Activated CD4-positive, alpha-beta T cell treated with anti-CD3 and anti-CD28 coated beads for 48 hours (primary cell): ENCODE data around the gene DNAH5.
"Not testable (repeated sequence)": the region's sequence is repeated elsewhere in the genome, so short reads cannot be mapped to it uniquely, and the experiment has no call there.

Source experiments
- DNase-seq: peaks from one replicate; pipeline ENCODE4 v3.0.0-alpha.2; 2020

The DNAH5 gene

DNA sequence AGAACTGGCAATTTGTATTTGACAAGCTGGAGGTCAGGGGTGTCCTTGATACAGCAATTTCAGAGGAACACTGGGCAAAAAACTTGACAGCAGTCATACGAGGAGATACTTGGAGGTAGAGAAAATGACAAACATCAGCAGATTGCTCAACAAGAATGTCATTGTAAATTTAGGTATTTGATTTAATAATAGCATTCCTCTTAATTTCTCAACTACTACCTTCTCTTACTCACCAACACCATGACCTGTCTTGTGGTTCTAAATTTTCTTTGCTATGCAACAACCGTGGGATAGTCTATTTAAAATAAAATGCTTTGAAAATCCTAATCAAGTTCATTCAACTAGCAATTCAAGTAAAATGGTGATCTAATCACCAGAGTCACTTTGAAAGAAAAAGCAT, 128.4 kb downstream of the DNAH5 start:
- no peak for DNase-seq

- DNase-seq = no peak
Measured at GRCh38 chr5:13814301-13814700, 130.2 kb downstream of the DNAH5 start.

- no peak for DNase-seq
Measured at GRCh38 chr5:13809921-13810320, 134.6 kb downstream of the DNAH5 start.

DNA sequence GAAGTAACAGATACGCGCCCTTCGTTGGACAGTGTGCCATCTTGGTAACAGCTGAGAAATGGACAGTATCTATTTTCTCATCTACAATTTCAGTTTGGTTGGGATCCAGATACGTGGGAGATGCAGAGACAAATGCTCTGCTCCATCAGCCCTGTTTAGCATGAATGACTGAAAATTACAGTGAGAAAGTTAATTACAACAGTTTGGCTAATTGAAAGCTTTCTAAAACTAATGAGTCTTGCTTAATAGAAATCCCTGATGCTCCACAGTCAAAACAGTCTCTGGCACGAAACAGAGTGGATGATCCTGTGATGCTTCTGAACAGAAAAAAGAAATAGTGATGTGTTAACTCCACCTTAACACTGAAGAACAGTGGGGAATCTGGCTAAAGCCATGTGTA, 140.2 kb downstream of the DNAH5 start:
- DNase-seq = no peak

DNA sequence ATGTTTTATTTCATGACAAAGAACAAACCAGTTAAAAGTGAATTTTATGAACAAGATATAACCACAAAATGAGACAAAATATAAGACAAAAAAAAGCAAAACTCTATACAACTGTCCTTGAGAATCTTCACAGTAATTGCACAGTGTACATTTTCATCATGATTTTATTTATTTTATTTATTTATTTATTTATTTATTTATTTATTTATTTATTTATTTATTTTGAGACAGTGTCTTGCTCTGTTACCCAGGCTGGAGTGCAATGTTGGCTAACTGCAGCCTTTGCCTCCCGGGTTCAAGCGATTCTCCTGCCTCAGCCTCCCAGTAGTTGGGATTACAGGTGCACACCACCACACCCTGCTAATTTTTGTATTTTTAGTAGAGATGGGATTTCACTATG, 145.9 kb downstream of the DNAH5 start:
- not testable (repeated sequence) for DNase-seq

GRCh38 chr5:13785781-13786415, 158.6 kb downstream of the DNAH5 start:
- DNase-seq = no peak

DNA sequence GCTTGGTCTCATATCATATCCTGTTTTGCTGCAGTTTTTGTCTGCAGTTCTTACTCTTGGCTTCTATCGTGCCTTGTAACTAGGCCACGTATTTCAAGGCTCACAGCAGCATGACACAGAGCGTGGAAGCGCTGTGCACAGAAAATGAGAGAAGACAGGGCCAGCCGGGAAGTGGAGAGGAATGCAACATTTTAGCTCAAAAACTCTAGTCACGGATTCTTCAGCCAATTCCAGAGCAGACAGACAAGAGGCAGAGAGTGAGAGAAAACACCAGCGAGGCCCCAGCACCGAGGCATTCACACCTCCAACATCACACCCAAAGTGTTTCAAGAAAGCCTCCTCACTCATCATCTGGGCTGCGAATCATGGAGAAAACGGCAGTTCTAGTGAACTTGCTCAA, 160.8 kb downstream of the DNAH5 start:
- DNase-seq = no peak

- DNase-seq = no peak
Measured at GRCh38 chr5:13780081-13780480, 164.4 kb downstream of the DNAH5 start.

DNA sequence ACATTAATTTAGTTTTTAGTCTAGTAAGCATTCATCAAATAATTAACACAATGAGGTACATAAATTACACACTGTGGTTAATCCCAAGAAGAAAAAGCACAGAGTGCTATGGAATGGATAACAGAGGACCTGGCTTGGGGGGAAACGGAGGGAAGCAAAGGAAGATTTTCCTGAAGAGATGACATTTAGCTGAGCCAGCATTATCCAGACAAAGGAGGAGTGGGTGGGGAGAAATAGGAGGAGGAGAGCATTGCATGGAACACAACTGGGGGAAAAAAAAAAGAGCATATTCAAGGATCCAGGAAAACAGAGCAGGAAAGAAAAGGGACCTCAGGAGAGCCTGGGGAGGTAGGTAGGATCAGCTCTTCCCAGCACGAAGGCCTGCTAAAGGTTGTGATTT, 170.8 kb downstream of the DNAH5 start:
- no peak for DNase-seq

- DNase-seq = no peak
Measured at GRCh38 chr5:13771011-13771571, 173.4 kb downstream of the DNAH5 start.

DNA sequence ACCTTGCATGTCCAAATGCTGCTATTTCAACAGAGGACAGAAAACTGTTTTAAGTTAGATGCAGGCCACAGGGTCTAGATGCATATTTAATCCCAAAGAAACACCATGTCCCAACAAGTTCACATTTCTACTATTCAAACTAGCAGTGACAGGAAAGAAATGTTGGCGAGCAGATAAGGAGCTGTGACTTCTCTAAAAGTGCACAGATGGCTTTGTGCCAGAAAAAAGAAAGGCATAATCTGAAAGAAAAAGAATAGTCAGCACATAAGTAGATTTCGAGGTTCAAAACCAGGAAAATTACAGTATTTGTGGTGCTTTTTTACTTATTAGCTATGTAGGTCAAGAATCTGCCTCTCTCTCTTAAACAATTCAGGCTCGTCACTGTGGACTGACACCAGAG, 178.3 kb downstream of the DNAH5 start:
- DNase-seq = no peak

- DNase-seq = no peak
Measured at GRCh38 chr5:13763719-13764118, 180.8 kb downstream of the DNAH5 start.

GRCh38 chr5:13749766-13750165, 194.7 kb downstream of the DNAH5 start:
- DNase-seq = no peak

- DNase-seq = no peak
Measured at GRCh38 chr5:13746026-13746425, 198.5 kb downstream of the DNAH5 start.

GRCh38 chr5:13745508-13745907, 199.0 kb downstream of the DNAH5 start:
- no peak for DNase-seq

GRCh38 chr5:13740471-13740870, 204.0 kb downstream of the DNAH5 start:
- DNase-seq = no peak

- DNase-seq = no peak
Measured at GRCh38 chr5:13739479-13739878, 205.0 kb downstream of the DNAH5 start.

DNA sequence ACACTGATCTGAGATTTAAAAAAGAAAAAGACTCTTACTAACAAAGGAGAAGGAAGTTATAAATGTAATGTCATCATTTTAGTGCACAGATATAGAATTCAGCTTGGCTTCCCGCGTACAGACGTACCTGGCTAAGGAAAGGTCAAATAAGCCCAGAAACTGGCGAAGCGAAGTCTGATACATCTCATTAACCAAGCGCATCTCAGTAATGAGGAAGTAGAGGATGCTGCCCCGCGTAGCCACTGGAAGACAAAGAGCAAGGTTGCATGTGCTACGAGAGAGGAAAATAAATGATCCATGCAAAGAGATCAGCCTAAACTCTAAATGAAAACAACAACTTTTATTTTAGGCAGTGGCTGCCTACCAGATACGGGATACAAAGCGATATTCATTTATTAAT, 208.8 kb downstream of the DNAH5 start:
- DNase-seq = no peak

DNA sequence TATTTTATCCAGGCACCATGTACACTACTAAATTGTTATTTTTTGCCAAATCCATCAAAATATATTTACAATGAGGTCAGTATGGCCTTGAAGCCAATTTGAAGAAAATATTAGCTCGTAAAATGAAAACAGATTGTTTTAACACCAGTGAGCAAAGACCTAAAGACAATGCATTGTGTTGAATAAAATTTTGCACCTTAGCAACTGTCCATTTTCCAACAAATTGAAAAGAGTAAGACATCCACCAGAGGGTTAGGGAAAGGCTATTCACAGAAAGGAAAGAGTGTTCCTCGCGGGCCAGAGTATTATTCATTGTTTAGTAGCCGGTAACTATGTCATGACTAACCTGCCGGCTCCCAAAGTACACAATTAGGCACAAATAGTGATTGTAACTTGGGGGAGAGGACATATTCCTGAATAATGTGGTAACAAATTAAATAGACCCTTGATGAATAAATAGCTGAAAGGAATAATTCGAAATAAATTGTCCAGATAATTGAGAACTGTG, 213.3 kb downstream of the DNAH5 start:
- DNase-seq = no peak

- no peak for DNase-seq
Measured at GRCh38 chr5:13708906-13709305, 235.6 kb downstream of the DNAH5 start.

- DNase-seq = no peak
Measured at GRCh38 chr5:13708432-13708831, 236.1 kb downstream of the DNAH5 start.

GRCh38 chr5:13704396-13704795, 240.1 kb downstream of the DNAH5 start:
- DNase-seq = no peak

- no peak for DNase-seq
Measured at GRCh38 chr5:13700626-13701025, 243.9 kb downstream of the DNAH5 start.

DNA sequence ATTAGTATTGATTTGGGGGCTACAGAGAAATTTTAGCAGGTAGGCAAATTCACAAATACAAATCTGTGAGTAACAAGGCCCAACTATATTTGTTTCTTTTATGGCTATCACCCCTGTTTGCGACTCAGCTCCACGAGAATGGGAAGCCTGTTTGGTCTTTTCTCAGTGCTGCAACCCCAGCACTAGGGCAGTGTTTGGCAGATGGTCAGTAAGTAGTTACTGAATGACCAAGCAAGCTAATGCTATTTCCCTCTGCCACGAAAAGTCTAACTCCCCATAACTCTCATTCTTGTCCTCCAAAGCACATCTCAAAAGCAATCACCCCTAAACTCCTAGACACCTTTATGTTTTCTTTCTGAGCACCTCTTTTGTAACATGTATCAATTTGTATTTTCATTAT, 245.6 kb downstream of the DNAH5 start:
- DNase-seq = no peak

DNA sequence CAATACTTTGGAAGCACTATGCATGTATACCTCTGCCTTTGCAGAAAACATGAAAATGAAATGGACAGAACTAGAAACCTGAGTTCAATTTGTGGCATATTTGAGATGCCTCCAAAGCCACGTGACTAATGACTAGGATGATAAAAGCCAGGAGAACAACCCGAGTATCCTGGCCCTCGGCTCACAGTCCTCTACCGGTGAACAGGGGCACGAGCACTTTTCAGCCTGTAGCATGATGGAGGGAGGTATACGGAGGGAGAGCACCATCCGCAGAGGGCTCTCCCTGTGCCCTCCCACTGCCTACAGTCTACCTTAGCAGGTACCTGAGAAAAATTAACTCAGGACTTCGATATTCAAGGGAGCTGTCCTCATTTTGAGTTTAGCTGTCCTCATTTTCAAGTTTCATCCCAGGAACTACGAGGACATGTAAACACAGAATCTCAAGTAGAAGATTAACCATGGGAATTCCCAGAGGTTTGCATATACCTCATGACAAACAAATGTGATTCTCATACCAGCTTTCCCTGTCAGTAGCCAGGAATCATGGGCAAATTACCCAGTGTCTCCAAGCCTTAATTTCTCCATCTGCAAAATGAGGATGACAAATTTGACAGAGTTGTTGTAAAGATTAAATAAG, 249.3 kb downstream of the DNAH5 start:
- DNase-seq = no peak
